Measurements from ENCODE around the gene NFIB. TPM values are rescaled to one million over a fixed set of nuclear protein-coding genes. Genes with fewer than 3 reads are reported as not detected.

The NFIB gene
- total RNA-seq, 2 experiments from 2014 or later = 13.7 to 25.1 TPM

GRCh38 chr9:14238518-14238917 lies 75.4 kb downstream of the NFIB start:
- H3K4me3 ChIP-seq (ENCODE audit: low read depth, low read length, poor library complexity, severe bottlenecking) = no peak overlapping the region
- no peaks in the 10 kb centered on the region for H3K4me1 ChIP-seq (ENCODE audit: insufficient read depth, low read length, poor library complexity, severe bottlenecking)
- no peak overlapping the region for H3K27ac ChIP-seq (ENCODE audit: low read depth, low read length, poor library complexity, severe bottlenecking)
- H3K36me3 ChIP-seq (ENCODE audit: insufficient read depth, low read length) = no peaks in the 10 kb centered on the region
- H2AFZ ChIP-seq (ENCODE audit: low read length) = no peak overlapping the region
- H3K9me3 ChIP-seq (ENCODE audit: low read length) = no peaks in the 10 kb centered on the region
- TF ChIP-seq CTCF (conservative IDR thresholded peaks at IDR 0.05; ENCODE audit: low read length) (no peak), EZH2phosphoT487 (IDR thresholded peaks at IDR 0.05; ENCODE audit: borderline replicate concordance, low read depth, low read length) (no peak)
- ChIA-PET POLR2A (no interaction called here), CTCF (ENCODE audit: unreplicated experiment) (no interaction called here)
- H4K20me1 ChIP-seq (ENCODE audit: insufficient read depth, low read length) = no peaks in the 10 kb centered on the region
- BruUV-seq (replicated peaks) = no TSS peak
- intact Hi-C loops (cut with micrococcal nuclease; ENCODE audit: unreplicated experiment) = no loop called here
- DNase-seq (ENCODE audit: low spot score) = no peak
- no peak overlapping the region for H3K4me2 ChIP-seq (ENCODE audit: low read length)
- no peaks in the 10 kb centered on the region for H3K9me2 ChIP-seq (ENCODE audit: insufficient read depth, low read length)
- no peaks in the 10 kb centered on the region for H3K79me2 ChIP-seq (ENCODE audit: insufficient read depth, low read depth, low read length)

- Histone ChIP-seq H3K9me2 (ENCODE audit: insufficient read depth, low read length) (no peaks in the 10 kb centered on the region), H3K36me3 (ENCODE audit: insufficient read depth, low read length) (no peaks in the 10 kb centered on the region), H3K4me2 (ENCODE audit: low read length) (no peak overlapping the region), H3K9me3 (ENCODE audit: low read length) (no peaks in the 10 kb centered on the region), H3K79me2 (ENCODE audit: insufficient read depth, low read depth, low read length) (no peaks in the 10 kb centered on the region), H3K4me3 (ENCODE audit: low read depth, low read length, poor library complexity, severe bottlenecking) (no peak overlapping the region), H3K4me1 (ENCODE audit: insufficient read depth, low read length, poor library complexity, severe bottlenecking) (no peaks in the 10 kb centered on the region), H3K27ac (ENCODE audit: low read depth, low read length, poor library complexity, severe bottlenecking) (no peak overlapping the region), H2AFZ (ENCODE audit: low read length) (no peak overlapping the region), H4K20me1 (ENCODE audit: insufficient read depth, low read length) (no peaks in the 10 kb centered on the region)
- intact Hi-C loops (cut with micrococcal nuclease; ENCODE audit: unreplicated experiment) = no loop called here
- BruUV-seq (replicated peaks) = no TSS peak
- POLR2A ChIA-PET = no interaction called here
- no peak for TF ChIP-seq CTCF (conservative IDR thresholded peaks at IDR 0.05; ENCODE audit: low read length)
- no peak for TF ChIP-seq EZH2phosphoT487 (IDR thresholded peaks at IDR 0.05; ENCODE audit: borderline replicate concordance, low read depth, low read length)
- CTCF ChIA-PET (ENCODE audit: unreplicated experiment) = no interaction called here
- no peak for DNase-seq (ENCODE audit: low spot score)
Observed at GRCh38 chr9:14238079-14238478, 75.9 kb downstream of the NFIB start.

GRCh38 chr9:14236591-14236990 lies 77.3 kb downstream of the NFIB start:
- Histone ChIP-seq H3K9me2 (ENCODE audit: insufficient read depth, low read length) (no peaks in the 10 kb centered on the region), H3K4me2 (ENCODE audit: low read length) (no peak overlapping the region), H3K27ac (ENCODE audit: low read depth, low read length, poor library complexity, severe bottlenecking) (no peak overlapping the region), H3K79me2 (ENCODE audit: insufficient read depth, low read depth, low read length) (no peaks in the 10 kb centered on the region), H3K4me1 (ENCODE audit: insufficient read depth, low read length, poor library complexity, severe bottlenecking) (no peaks in the 10 kb centered on the region), H3K36me3 (ENCODE audit: insufficient read depth, low read length) (no peaks in the 10 kb centered on the region), H2AFZ (ENCODE audit: low read length) (no peak overlapping the region), H4K20me1 (ENCODE audit: insufficient read depth, low read length) (no peaks in the 10 kb centered on the region), H3K4me3 (ENCODE audit: low read depth, low read length, poor library complexity, severe bottlenecking) (no peak overlapping the region), H3K9me3 (ENCODE audit: low read length) (no peaks in the 10 kb centered on the region)
- ChIA-PET CTCF (ENCODE audit: unreplicated experiment) (no interaction called here), POLR2A (interaction anchor here (0.8 kb wide), 1 partner anchor 15 kb away, joined by 3 read pairs; no protein-coding TSS in a partner anchor)
- TF ChIP-seq CTCF (conservative IDR thresholded peaks at IDR 0.05; ENCODE audit: low read length) = no peak
- TF ChIP-seq EZH2phosphoT487 (IDR thresholded peaks at IDR 0.05; ENCODE audit: borderline replicate concordance, low read depth, low read length) = no peak
- no TSS peak for BruUV-seq (replicated peaks)
- DNase-seq (ENCODE audit: low spot score) = no peak
- intact Hi-C loops (cut with micrococcal nuclease; ENCODE audit: unreplicated experiment) = no loop called here
